GM18951 (cell line): Measurements from ENCODE around the gene ZNF143.

Experiments
- POLR2A ChIP-seq: IDR thresholded peaks from 4 replicates; pipeline ENCODE4 v1.6.1; 2011; ENCODE audit warnings: mild to moderate bottlenecking; ENCODE audit not compliant: insufficient read length, insufficient read depth; ENCODE audit errors: extremely low read depth
- in situ Hi-C: fragments of 300-500 bp; cut with MboI; formaldehyde crosslinking; loops from one replicate; pipeline ENCODE4 v1.12.0; 2022; ENCODE audit warnings: low sequenced_read_pairs, mixed read lengths, inconsistent platforms; ENCODE audit not compliant: unreplicated experiment

ZNF143 gene

GRCh38 chr11:9516113-9516512 is 55.3 kb downstream of the ZNF143 start:
- no peak for TF ChIP-seq POLR2A
- in situ Hi-C loops = no loop called here

DNA sequence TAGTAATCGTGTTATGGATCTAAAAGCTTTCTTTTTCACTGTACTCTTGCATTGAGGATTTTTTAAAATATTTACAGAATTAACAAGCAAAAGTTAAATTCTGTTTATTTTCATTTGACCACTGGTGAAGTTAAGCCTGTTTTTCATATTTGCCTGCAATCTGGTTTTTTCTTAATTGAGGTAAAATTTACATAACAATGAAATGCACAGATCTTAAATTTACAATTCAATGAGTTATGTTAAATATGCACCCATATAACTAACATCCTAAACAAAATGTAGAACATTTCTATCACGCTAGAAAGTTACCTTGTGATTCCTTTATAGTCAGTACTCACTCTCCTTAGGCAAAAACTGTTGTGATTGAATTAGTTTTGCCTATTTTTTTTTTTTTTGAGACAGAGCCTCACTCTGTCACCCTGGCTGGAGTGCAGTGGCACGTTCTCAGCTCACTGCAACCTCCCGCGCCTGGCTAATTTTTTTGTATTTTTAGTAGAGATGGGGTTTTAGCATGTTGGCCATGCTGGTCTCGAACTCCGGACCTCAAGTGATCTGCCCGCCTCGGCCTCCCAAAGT is 58.1 kb downstream of the ZNF143 start:
- in situ Hi-C loops = no loop called here
- no peak for TF ChIP-seq POLR2A

- no peak for TF ChIP-seq POLR2A
These were observed 63.2 kb downstream of the ZNF143 start for GRCh38 chr11:9524001-9524400.

GRCh38 chr11:9525116-9525515 is 64.3 kb downstream of the ZNF143 start:
- TF ChIP-seq POLR2A = no peak

More at GRCh38 chr11:9524001-9524400, 63.2 kb downstream of the ZNF143 start:
- in situ Hi-C loops = no loop called here

DNA sequence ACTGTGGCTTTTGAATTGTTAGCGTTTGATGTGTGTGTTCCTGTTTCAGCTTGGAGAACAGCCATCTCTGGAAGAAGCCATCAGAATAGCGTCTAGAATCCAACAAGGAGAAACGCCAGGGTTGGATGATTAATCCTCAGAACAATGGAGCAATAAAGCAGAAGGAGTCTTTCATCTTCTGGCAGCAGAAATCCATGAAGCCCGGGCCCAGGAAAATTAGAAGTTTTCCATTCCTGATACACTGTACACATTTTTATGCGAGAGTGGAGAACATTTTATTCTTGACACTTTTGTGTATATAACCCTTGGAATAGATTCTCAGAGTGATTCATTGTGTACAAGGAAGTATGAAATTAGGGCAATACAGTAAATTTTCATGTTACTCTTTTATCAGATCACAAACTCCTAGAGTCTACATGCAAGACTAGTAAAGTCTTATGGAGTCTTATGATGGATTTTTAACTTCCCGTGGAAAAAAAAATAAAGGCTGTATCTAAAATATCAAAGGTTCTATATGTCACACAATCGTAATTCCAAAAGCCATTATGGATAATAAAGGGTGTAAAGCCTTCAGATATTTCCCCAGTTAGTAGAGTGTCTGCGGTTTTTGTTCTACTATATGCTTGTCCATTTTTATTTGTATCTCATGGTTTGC is 66.8 kb downstream of the ZNF143 start:
- in situ Hi-C loops = no loop called here
- TF ChIP-seq POLR2A = no peak

More at GRCh38 chr11:9525116-9525515, 64.3 kb downstream of the ZNF143 start:
- in situ Hi-C loops = no loop called here

DNA sequence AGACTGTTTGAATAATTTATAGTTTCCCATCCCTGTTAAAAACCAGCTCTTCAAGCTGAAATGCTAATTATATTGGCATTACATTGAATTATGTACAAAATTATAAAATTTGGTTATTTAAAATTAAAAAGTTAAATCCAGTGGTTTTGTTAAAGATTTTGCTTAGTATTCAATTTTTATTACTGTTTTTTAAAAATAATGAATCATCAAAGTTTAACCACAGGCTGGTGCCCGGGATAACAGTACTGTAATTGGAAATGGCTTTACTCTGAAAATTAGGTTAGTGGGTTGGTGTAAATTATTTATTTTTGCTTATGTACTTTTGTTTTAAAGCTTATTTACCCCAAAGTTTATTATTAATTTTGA is 67.3 kb downstream of the ZNF143 start:
- TF ChIP-seq POLR2A = no peak
- in situ Hi-C loops = no loop called here

GRCh38 chr11:9528573-9529333 is 67.9 kb downstream of the ZNF143 start:
- in situ Hi-C loops = no loop called here
- TF ChIP-seq POLR2A = no peak

- no peak for TF ChIP-seq POLR2A
- in situ Hi-C loops = no loop called here
These were observed 68.5 kb downstream of the ZNF143 start for GRCh38 chr11:9529334-9529650.

DNA sequence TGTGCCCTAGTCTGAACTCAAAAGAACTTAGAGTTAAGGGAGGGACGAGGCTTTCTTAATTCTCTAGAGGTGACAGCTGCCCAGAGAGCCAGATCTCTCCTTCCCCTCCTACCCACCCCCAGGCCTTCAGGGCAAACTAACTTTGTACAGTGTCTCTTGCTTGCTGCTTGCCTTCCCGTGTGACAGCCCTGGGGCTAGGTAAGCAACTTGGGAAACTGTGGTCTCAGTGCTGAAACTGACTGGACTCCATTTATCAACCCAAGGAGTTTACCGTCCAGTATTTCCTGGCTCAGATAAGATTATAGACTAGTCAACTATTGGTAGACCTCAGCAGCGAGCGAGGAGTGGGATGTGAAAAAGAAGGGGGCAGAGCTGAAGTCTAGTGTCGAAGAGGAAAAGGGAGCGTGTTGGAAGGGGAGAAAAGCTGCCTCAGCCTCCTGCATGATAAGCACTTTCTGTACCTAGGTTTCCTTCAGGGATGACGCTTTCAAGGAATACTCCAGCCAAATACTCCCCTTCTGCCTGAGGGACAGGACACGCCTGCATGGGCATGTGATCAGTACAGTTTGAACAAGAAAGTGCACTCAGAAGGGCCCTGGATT is 69.3 kb downstream of the ZNF143 start:
- in situ Hi-C loops = no loop called here
- TF ChIP-seq POLR2A = no peak

DNA sequence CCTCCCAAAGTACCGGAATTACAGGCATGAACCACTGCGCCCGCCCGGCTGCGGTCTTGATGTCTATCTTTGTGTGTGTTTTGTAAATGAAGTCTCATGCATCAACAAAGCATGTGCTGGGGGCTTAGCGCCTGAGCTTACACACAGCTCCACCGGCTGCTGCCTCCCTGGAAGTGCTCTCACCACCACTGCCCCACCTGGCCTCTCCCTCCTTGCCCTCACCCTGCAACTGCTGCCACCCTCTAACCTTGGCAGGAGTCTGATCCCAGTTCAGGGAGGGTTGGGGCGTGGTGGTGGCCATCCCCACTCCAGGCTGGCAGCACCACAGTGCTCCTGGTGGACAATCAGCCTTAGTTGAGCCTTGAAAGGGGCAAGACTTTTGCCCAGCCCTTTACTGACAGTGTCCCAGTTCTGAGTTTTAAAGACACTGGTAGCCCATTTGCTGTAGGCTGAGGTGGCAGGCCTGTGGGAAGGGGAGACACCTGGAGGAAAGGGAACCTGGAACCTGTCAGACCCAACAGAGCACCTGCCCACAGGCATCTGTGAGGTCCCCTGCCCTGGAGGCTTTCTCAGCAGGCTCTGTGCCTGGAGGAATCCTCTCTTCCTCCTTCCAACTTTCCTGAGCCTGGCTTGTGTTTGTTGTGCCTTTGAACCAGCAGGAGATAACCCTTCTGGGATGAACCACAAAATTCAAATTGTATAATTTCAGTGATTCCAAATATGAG is 70.3 kb downstream of the ZNF143 start:
- in situ Hi-C loops = no loop called here
- no peak for TF ChIP-seq POLR2A

- no peak for TF ChIP-seq POLR2A
- in situ Hi-C loops = no loop called here
These were observed 72.2 kb downstream of the ZNF143 start for GRCh38 chr11:9533058-9533457.

- in situ Hi-C loops = no loop called here
- TF ChIP-seq POLR2A = no peak
These were observed 73.1 kb downstream of the ZNF143 start for GRCh38 chr11:9533736-9534473.
